Left lung (tissue), 14 donors: ENCODE results near the gene KLHDC4. TPM values are rescaled to one million over a fixed set of nuclear protein-coding genes. Genes with fewer than 3 reads are reported as not detected.
"Not testable (repeated sequence)": the region's sequence is repeated elsewhere in the genome, so short reads cannot be mapped to it uniquely, and the experiment has no call there.

Source experiments
- ATAC-seq: fragments of 200-7000 bp; cut with Tn5 transposase; one replicate; pipeline ENCODE4 v1.9.1; 2020; ENCODE audit warnings: moderate library complexity
- DNase-seq, 4 donors: peaks; one replicate each; pipeline ENCODE4 v3.0.0-alpha.2; 2013 to 2020
- H3K27ac ChIP-seq, 2 donors: fragments of 200-600 bp; sonication (generic) in 1 of 2; one replicate each; pipeline versions ENCODE4 v1.5.0 to v1.8.0; 2020 to 2021
- H3K27me3 ChIP-seq, 2 donors: fragments of 200-600 bp; sonication (generic) in 1 of 2; one replicate each; pipeline versions ENCODE4 v1.5.0 to v1.8.0; 2020 to 2021
- H3K36me3 ChIP-seq, 2 donors: fragments of 200-600 bp; sonication (generic) in 1 of 2; one replicate each; pipeline versions ENCODE4 v1.5.0 to v1.8.0; 2020 to 2021
- H3K4me1 ChIP-seq, 2 donors: fragments of 200-600 bp; one replicate each; pipeline ENCODE4 v1.8.0; 2021
- H3K4me3 ChIP-seq, 2 donors: fragments of 200-600 bp; sonication (generic) in 1 of 2; one replicate each; pipeline versions ENCODE4 v1.5.0 to v1.8.0; 2020 to 2021; ENCODE audit warnings: mild to moderate bottlenecking in 1 of 2
- H3K9me3 ChIP-seq, 2 donors: fragments of 200-600 bp; sonication (generic) in 1 of 2; one replicate each; pipeline versions ENCODE4 v1.5.0 to v1.8.0; 2020 to 2021
- intact Hi-C, 2 donors: fragments of 100-400 bp; cut with DNase I; formaldehyde crosslinking; loops; one replicate each; pipeline versions ENCODE4 v1.11.2 to v1.14.2; 2022
- long read RNA-seq, 12 donors: library from polyadenylated mRNA in 2 of 12; unstranded in 2 of 12; transcript quantifications; one replicate each; pipeline ENCODE4 v2.0.0 and lab custom pipeline, GENCODE V29; 2019 to 2026
- polyA plus RNA-seq, 6 donors: library from polyadenylated mRNA; unstranded; fragments of 120-200 nt; gene quantifications; one replicate each; pipeline ENCODE4 v1.2.1, GENCODE V29; 2013; ENCODE audit not compliant: insufficient read length in 6 of 6
- total RNA-seq, 2 donors: library from RNA; stranded (reverse); fragmentation: NEBNext Ultra II Directional; extraction: Animal tissue kit (Norgen Biotek cat#: 25700); gene quantifications; one replicate each; pipeline ENCODE4 v1.2.1, GENCODE V29; 2021
- TF ChIP-seq, protein P1 (sequence below), 2 donors: fragments of 200-600 bp; sonication (generic) in 1 of 2; IDR thresholded peaks; one replicate each; pipeline versions ENCODE4 v1.5.0 to v1.8.0; 2021; ENCODE audit warnings: antibody characterized with exemption in 2 of 2
- donor health status: DM: no; HTN: yes; CAD: no.
- donor health status: DM: no; HTN: no; CAD: no.

KLHDC4 gene
- total RNA-seq (10 to 100 TPM; 31.3 to 32.8 TPM), polyA plus RNA-seq (10 to 100 TPM; 32.6 to 46.7 (median 38.3) TPM)
- long read RNA-seq, donor 1, partial matches to known transcripts, result 0 of 1 reads
- long read RNA-seq, donor 1, other reads (novel, unspliced or antisense), result 0 of 1 reads
- long read RNA-seq, donor 2, full-length matches to known transcripts, result 9 of 9 reads
- long read RNA-seq, donor 2, partial matches to known transcripts, result 0 of 9 reads
- long read RNA-seq, donor 2, other reads (novel, unspliced or antisense), result 0 of 9 reads
- long read RNA-seq, donor 3, full-length matches to known transcripts, result 3 of 3 reads
- long read RNA-seq, donor 3, partial matches to known transcripts, result 0 of 3 reads
- long read RNA-seq, donor 3, other reads (novel, unspliced or antisense), result 0 of 3 reads
- long read RNA-seq, donor 4, partial matches to known transcripts, result 0 of 7 reads
- long read RNA-seq, donor 4, other reads (novel, unspliced or antisense), result 4 of 7 reads
- long read RNA-seq, donor 5, full-length matches to known transcripts, result 8 of 8 reads
- long read RNA-seq, donor 5, partial matches to known transcripts, result 0 of 8 reads
- long read RNA-seq, donor 5, other reads (novel, unspliced or antisense), result 0 of 8 reads
- long read RNA-seq, donor 6, full-length matches to known transcripts, result 5 of 5 reads
- long read RNA-seq, donor 6, partial matches to known transcripts, result 0 of 5 reads
- long read RNA-seq, donor 6, other reads (novel, unspliced or antisense), result 0 of 5 reads
- long read RNA-seq, donor 7, full-length matches to known transcripts, result 5 of 5 reads
- long read RNA-seq, donor 7, partial matches to known transcripts, result 0 of 5 reads
- long read RNA-seq, donor 7, other reads (novel, unspliced or antisense), result 0 of 5 reads
- long read RNA-seq, donor 8, full-length matches to known transcripts, result 9 of 9 reads
- long read RNA-seq, donor 8, partial matches to known transcripts, result 0 of 9 reads
- long read RNA-seq, donor 8, other reads (novel, unspliced or antisense), result 0 of 9 reads
- long read RNA-seq, donor 9, result 0 reads
- long read RNA-seq, donor 10, partial matches to known transcripts, result 1 of 6 reads
- long read RNA-seq, donor 10, other reads (novel, unspliced or antisense), result 2 of 6 reads
- long read RNA-seq, donor 11, result 0 reads
- long read RNA-seq, donor 12, full-length matches to known transcripts, result 6 of 6 reads
- long read RNA-seq, donor 12, partial matches to known transcripts, result 0 of 6 reads
- long read RNA-seq, donor 12, other reads (novel, unspliced or antisense), result 0 of 6 reads

DNA sequence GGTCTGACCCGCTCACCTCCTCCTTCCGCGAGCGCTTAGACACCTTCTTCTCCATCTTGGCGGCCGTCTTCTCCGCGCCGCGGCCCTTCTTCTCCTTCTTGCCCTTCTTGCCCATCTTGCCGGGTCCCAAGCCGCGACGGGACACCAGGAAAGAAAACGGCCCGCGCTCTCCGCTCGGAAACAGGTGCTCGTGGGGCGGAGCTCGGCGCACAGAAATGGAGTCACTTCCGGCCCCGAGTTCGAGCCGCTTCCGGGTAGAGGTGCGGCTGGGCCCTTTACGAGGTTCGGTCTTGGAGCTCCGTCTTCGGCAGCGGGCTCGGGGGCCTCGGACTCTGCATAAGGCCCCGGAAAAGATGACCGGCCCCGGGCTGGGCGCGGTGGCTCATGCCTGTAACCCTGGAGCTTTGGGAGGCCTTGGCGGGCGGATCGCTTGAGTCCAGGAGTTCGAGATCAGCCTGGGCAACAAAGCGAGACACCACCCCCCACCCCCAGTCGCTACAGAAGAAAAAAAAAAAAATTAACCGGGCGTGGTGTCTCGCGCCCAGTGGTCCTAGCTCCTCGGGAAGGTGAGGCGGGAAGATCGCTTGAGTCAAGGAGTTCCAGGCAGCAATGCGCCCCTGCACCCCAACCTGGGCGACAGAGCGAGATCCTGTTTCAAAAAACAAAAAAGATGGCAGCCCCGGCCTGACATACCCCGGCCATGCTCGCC, at the start of gene KLHDC4:
Gene KLHDC4 (minus strand): TSS at position 211 of the 709 bp plus-strand sequence. CDS start 96 bp downstream, at position 115.
- TF ChIP-seq, protein P1, sequence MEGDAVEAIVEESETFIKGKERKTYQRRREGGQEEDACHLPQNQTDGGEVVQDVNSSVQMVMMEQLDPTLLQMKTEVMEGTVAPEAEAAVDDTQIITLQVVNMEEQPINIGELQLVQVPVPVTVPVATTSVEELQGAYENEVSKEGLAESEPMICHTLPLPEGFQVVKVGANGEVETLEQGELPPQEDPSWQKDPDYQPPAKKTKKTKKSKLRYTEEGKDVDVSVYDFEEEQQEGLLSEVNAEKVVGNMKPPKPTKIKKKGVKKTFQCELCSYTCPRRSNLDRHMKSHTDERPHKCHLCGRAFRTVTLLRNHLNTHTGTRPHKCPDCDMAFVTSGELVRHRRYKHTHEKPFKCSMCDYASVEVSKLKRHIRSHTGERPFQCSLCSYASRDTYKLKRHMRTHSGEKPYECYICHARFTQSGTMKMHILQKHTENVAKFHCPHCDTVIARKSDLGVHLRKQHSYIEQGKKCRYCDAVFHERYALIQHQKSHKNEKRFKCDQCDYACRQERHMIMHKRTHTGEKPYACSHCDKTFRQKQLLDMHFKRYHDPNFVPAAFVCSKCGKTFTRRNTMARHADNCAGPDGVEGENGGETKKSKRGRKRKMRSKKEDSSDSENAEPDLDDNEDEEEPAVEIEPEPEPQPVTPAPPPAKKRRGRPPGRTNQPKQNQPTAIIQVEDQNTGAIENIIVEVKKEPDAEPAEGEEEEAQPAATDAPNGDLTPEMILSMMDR (IDR thresholded peaks at IDR 0.05), result no peak
- H3K9me3 ChIP-seq, result no peaks in the 10 kb centered on the region
- H3K4me1 ChIP-seq, result peaks cover 5 to 21% of the 10 kb centered on the region in 2 donors
- peaks cover 0 to 25% of the 10 kb centered on the region in 2 donors for H3K36me3 ChIP-seq
- H3K27me3 ChIP-seq, result no peaks in the 10 kb centered on the region
- DNase-seq, result peak; percentile 86 to 95 (median 90)
- peak within 1 kb of the TSS; percentile 74 to 92 for H3K27ac ChIP-seq
- peak; percentile 95 for ATAC-seq
- intact Hi-C loops, result no loop called here
- peak within 1 kb of the TSS; percentile 91 to 100 for H3K4me3 ChIP-seq

DNA sequence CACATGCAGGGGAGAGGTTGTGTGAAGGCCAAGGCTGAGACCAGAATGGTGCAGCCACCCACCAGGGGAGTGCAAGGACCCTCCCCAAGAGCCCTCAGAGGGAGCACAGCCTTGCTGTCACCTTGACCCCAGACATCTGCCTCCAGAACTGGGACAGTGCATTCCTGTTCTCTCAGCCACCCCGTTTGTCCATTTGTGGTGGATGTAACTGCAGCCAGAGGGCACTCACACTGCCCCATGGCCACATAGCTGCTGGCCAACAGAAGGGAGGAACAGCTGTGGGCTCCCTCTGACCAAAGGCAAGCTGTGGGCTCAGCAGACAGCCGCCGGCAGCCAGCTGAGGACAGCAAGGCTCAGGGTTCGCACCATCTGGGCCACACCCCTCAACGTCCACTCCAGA, 49.8 kb upstream of the KLHDC4 start:
- DNase-seq (no peak), ATAC-seq (no peak)
- no peak overlapping the region for H3K4me3 ChIP-seq
- no peak overlapping the region for H3K27ac ChIP-seq
- peaks cover 0 to 10% of the 10 kb centered on the region in 2 donors for H3K27me3 ChIP-seq
- TF ChIP-seq, protein P1 (IDR thresholded peaks at IDR 0.05), result no peak
- H3K36me3 ChIP-seq, result no peaks in the 10 kb centered on the region
- H3K4me1 ChIP-seq, result peaks cover 0 to 4% of the 10 kb centered on the region in 2 donors
- peaks cover 0 to 26% of the 10 kb centered on the region in 2 donors for H3K9me3 ChIP-seq
- intact Hi-C loops, result no loop called here

DNA sequence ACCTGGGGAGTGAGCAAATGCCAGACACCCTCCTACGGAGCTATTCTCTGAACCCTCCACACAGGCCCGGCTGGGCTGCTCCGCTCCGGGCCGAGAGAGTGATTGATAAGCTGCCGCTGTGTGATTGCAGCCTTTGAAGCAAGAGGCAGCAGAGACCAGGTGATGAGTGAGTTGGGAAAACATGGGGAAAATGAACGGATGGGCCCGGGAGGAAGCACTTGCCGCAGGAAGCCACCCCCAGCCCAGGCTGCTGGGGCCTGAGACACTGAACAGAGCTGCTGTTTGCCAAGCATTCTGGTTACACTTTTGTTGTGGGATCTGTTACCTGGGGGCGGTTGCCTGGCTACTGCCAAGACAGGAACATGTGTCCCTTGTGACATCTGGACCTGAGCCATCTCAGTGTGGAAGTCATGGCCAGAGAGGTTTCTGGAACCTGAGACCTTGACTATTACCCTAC, 46.4 kb upstream of the KLHDC4 start:
- intact Hi-C loops, result no loop called here
- no peak for DNase-seq
- Histone ChIP-seq H3K9me3 (peaks cover 0 to 8% of the 10 kb centered on the region in 2 donors), H3K27me3 (peaks cover 0 to 16% of the 10 kb centered on the region in 2 donors), H3K36me3 (no peaks in the 10 kb centered on the region), H3K4me1 (peaks cover 0 to 6% of the 10 kb centered on the region in 2 donors), H3K4me3 (no peak overlapping the region), H3K27ac (no peak overlapping the region)
- TF ChIP-seq, protein P1 (IDR thresholded peaks at IDR 0.05), result no peak
- no peak for ATAC-seq

DNA sequence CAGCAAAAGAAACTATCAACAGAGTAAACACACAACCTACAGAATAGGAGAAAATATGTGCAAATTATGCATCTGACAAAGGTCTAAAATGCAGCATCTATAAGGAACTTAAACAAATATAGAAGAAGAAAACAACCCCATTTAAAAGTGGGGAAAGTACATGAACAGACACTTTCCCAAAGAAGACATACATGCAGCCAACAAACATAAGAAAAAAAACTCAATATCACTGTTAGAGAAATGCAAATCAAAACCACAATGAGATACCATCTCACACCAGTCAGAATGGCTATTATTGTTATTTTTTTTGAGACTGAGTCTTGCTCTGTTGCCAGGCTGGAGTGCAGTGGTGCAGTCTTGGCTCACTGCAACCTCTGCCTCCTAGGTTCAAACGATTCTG, 45.7 kb upstream of the KLHDC4 start:
- Histone ChIP-seq H3K27me3 (peaks cover 0 to 19% of the 10 kb centered on the region in 2 donors), H3K4me1 (peaks cover 2 to 13% of the 10 kb centered on the region in 2 donors)
- H3K36me3 ChIP-seq, DNase-seq, H3K4me3 ChIP-seq, intact Hi-C loops, H3K27ac ChIP-seq, ATAC-seq, H3K9me3 ChIP-seq: not testable (repeated sequence)
